HFFc6 (cell line): ENCODE data around the gene SPACA7. TPM values are rescaled to one million over a fixed set of nuclear protein-coding genes. Genes with fewer than 3 reads are reported as not detected.

ENCODE experiments used
- DNase-seq: peaks from one replicate; pipeline ENCODE4 v3.0.0-alpha.2; 2018
- H3K27ac Mint-ChIP-seq: 2 replicates; pipeline ENCODE4 v1.8.0; 2020; ENCODE audit warnings: mild to moderate bottlenecking, mixed read lengths
- H3K27me3 Mint-ChIP-seq: 2 replicates; pipeline ENCODE4 v1.8.0; 2021; ENCODE audit warnings: mild to moderate bottlenecking, moderate library complexity, mixed read lengths; ENCODE audit not compliant: insufficient read depth
- H3K36me3 Mint-ChIP-seq: 2 replicates; pipeline ENCODE4 v1.8.0; 2021; ENCODE audit warnings: low read depth, mixed read lengths
- H3K4me1 Mint-ChIP-seq: 2 replicates; pipeline ENCODE4 v1.8.0; 2020; ENCODE audit warnings: low read depth, mixed read lengths
- H3K4me3 Mint-ChIP-seq: 2 replicates; pipeline ENCODE4 v1.8.0; 2020; ENCODE audit warnings: mild to moderate bottlenecking, moderate library complexity, mixed read lengths
- H3K9me3 Mint-ChIP-seq: 2 replicates; pipeline ENCODE4 v1.8.0; 2020; ENCODE audit warnings: mild to moderate bottlenecking, mixed read lengths
- CTCF ChIP-seq: fragments of 200-600 bp; sonication (generic); IDR thresholded peaks from 2 replicates; pipeline ENCODE4 v1.5.0; 2021; ENCODE audit warnings: antibody characterized with exemption, mild to moderate bottlenecking
- total RNA-seq, 6 experiments: library from RNA; stranded (reverse); fragmentation: NEBNext Ultra II Directional; extraction: Animal tissue kit (Norgen Biotek cat#: 25700); gene quantifications; 2 replicates in 1 of 6; 3 replicates in 5 of 6; pipeline ENCODE4 v1.2.3, GENCODE V29; 2021

Gene SPACA7
- total RNA-seq, 6 experiments from 2014 or later = not detected

DNA sequence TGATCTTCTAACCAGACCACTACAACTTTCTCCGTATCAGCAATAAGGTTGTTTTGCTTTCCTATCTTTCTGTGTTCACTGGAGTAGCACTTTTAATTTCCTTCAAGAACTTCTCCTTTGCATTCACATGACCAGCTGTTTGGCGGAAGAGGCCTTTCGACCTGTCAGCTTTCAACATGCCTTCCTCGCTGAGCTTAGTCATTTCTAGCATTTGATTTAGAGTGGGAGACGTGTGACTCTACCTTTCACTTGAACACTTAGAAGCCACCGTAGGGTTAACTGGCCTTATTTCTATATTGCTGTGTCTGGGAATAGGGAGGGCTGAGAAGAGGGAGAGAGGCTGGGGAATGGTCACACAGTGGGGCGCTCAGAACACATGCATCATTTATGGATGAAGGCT lies 107.1 kb downstream of the SPACA7 start:
- no peak for TF ChIP-seq CTCF
- Mint-ChIP-seq H3K36me3 (peaks cover 24% of the 10 kb centered on the region), H3K4me1 (peaks cover 23% of the 10 kb centered on the region; the same call in 1 of the 2 replicates), H3K4me3 (no peak overlapping the region), H3K27ac (no peak overlapping the region), H3K27me3 (no peaks in the 10 kb centered on the region; the same call in 1 of the 2 replicates), H3K9me3 (no peaks in the 10 kb centered on the region; the same call in 1 of the 2 replicates)
- DNase-seq = no peak

Other genes with a start within 250 kb of the SPACA7 start
- gene TUBGCP3, start 211.8 kb downstream of the SPACA7 start, total RNA-seq = 10 to 100 TPM; 16.5 to 28.5 (median 25.6) TPM